Immature natural killer cell (primary cell): ENCODE data around the gene LMBRD1. TPM values are rescaled to one million over a fixed set of nuclear protein-coding genes. Genes with fewer than 3 reads are reported as not detected.
A peak's percentile ranks its signal among the peaks of the same experiment; 100 is the strongest.
"Not testable (repeated sequence)": the region's sequence is repeated elsewhere in the genome, so short reads cannot be mapped to it uniquely, and the experiment has no call there.

ENCODE experiments used
- DNase-seq, 3 donors: peaks; one replicate each; pipeline ENCODE4 v3.0.0; 2022; ENCODE audit warnings: mixed read lengths in 1 of 3
- H3K27ac Mint-ChIP-seq, 6 donors: one replicate each; pipeline ENCODE4 v1.8.0; 2020; ENCODE audit warnings: mixed read lengths in 6 of 6, mild to moderate bottlenecking in 5 of 6, inconsistent platforms in 4 of 6, moderate library complexity in 3 of 6
- H3K27me3 Mint-ChIP-seq, 3 donors: one replicate each; pipeline ENCODE4 v1.8.0; 2020 to 2021; ENCODE audit warnings: low read depth in 3 of 3, mild to moderate bottlenecking in 3 of 3, mixed read lengths in 3 of 3, moderate library complexity in 3 of 3, inconsistent platforms in 1 of 3
- H3K36me3 Mint-ChIP-seq, 3 donors: one replicate each; pipeline ENCODE4 v1.8.0; 2020; ENCODE audit warnings: mixed read lengths in 3 of 3, inconsistent platforms in 2 of 3, mild to moderate bottlenecking in 2 of 3
- H3K4me1 Mint-ChIP-seq, 2 donors: one replicate each; pipeline ENCODE4 v1.8.0; 2020; ENCODE audit warnings: inconsistent platforms in 2 of 2, mild to moderate bottlenecking in 2 of 2, mixed read lengths in 2 of 2, moderate library complexity in 1 of 2
- H3K4me3 Mint-ChIP-seq, 5 donors: one replicate each; pipeline ENCODE4 v1.8.0; 2020; ENCODE audit warnings: mild to moderate bottlenecking in 5 of 5, mixed read lengths in 5 of 5, inconsistent platforms in 3 of 5, moderate library complexity in 3 of 5
- H3K9me3 Mint-ChIP-seq, 6 donors: one replicate each; pipeline ENCODE4 v1.8.0; 2020; ENCODE audit warnings: mild to moderate bottlenecking in 6 of 6, mixed read lengths in 6 of 6, inconsistent platforms in 4 of 6, moderate library complexity in 3 of 6
- polyA plus RNA-seq, 3 donors: library from polyadenylated mRNA; unstranded; fragments of 300-500 nt; fragmentation: Illumina TruSeq; gene quantifications; one replicate each; pipeline ENCODE4 v1.2.3, GENCODE V29; 2021

LMBRD1 gene
- polyA plus RNA-seq, 3 donors from 2014 or later, result 30.9 to 49.7 (median 37.2) TPM

GRCh38 chr6:69817358-69817757, 20.5 kb upstream of the LMBRD1 start:
- DNase-seq, result no peak
- Mint-ChIP-seq H3K4me1 (peaks cover 36 to 45% of the 10 kb centered on the region in 2 donors), H3K9me3 (no peaks in the 10 kb centered on the region), H3K27ac (peak overlapping the region in 1 of 6 donors; percentile 41), H3K36me3 (no peaks in the 10 kb centered on the region), H3K4me3 (no peak overlapping the region), H3K27me3 (peaks cover 0 to 5% (median 4%) of the 10 kb centered on the region in 3 donors)

- peaks cover 36 to 45% of the 10 kb centered on the region in 2 donors for H3K4me1 Mint-ChIP-seq
- peaks cover 0 to 2% (median 0%) of the 10 kb centered on the region in 3 donors for H3K36me3 Mint-ChIP-seq
- H3K27ac Mint-ChIP-seq, result peak overlapping the region; percentile 81 to 90 (median 86)
- peak overlapping the region; percentile 71 to 85 (median 80) for H3K4me3 Mint-ChIP-seq
- H3K9me3 Mint-ChIP-seq, result no peaks in the 10 kb centered on the region
- H3K27me3 Mint-ChIP-seq, result peaks cover 2 to 5% (median 4%) of the 10 kb centered on the region in 3 donors
- peak; percentile 26 to 37 (median 28) for DNase-seq
These were observed 19.8 kb upstream of the LMBRD1 start for GRCh38 chr6:69816569-69816968.

GRCh38 chr6:69816026-69816425, 19.2 kb upstream of the LMBRD1 start:
- H3K36me3 Mint-ChIP-seq, result peaks cover 0 to 4% (median 0%) of the 10 kb centered on the region in 3 donors
- H3K27ac Mint-ChIP-seq, result peak overlapping the region; percentile 81 to 90 (median 86)
- H3K27me3 Mint-ChIP-seq, result peaks cover 2 to 5% (median 4%) of the 10 kb centered on the region in 3 donors
- H3K9me3 Mint-ChIP-seq, result no peaks in the 10 kb centered on the region
- peak in 2 of 3 donors; percentile 24 to 26 for DNase-seq
- H3K4me1 Mint-ChIP-seq, result peaks cover 36 to 45% of the 10 kb centered on the region in 2 donors
- peak overlapping the region; percentile 71 to 85 (median 80) for H3K4me3 Mint-ChIP-seq

- peaks cover 0 to 4% (median 0%) of the 10 kb centered on the region in 3 donors for H3K36me3 Mint-ChIP-seq
- DNase-seq, result no peak
- peaks cover 4 to 7% (median 5%) of the 10 kb centered on the region in 3 donors for H3K27me3 Mint-ChIP-seq
- H3K9me3 Mint-ChIP-seq, result no peaks in the 10 kb centered on the region
- H3K4me1 Mint-ChIP-seq, result peaks cover 36 to 45% of the 10 kb centered on the region in 2 donors
- peak overlapping the region in 4 of 6 donors; percentile 30 to 76 (median 54) for H3K27ac Mint-ChIP-seq
- H3K4me3 Mint-ChIP-seq, result peak overlapping the region in 3 of 5 donors; percentile 8 to 30 (median 28)
These were observed 16.7 kb upstream of the LMBRD1 start for GRCh38 chr6:69813508-69813907.

- peaks cover 36 to 45% of the 10 kb centered on the region in 2 donors for H3K4me1 Mint-ChIP-seq
These were observed 16.1 kb upstream of the LMBRD1 start for GRCh38 chr6:69812746-69813427.

GRCh38 chr6:69802995-69803394, 6.2 kb upstream of the LMBRD1 start:
- Mint-ChIP-seq H3K4me3 (no peak overlapping the region), H3K9me3 (peaks cover 0 to 2% (median 0%) of the 10 kb centered on the region in 6 donors), H3K27ac (no peak overlapping the region), H3K4me1 (no peaks in the 10 kb centered on the region), H3K27me3 (peaks cover 0 to 2% (median 0%) of the 10 kb centered on the region in 3 donors), H3K36me3 (peaks cover 0 to 3% (median 0%) of the 10 kb centered on the region in 3 donors)
- DNase-seq, result no peak

More at GRCh38 chr6:69812746-69813427, 16.1 kb upstream of the LMBRD1 start:
- DNase-seq, result no peak
- Mint-ChIP-seq H3K36me3 (peaks cover 0 to 4% (median 0%) of the 10 kb centered on the region in 3 donors), H3K27ac (peak overlapping the region in 2 of 6 donors; percentile 3 to 47), H3K9me3 (no peaks in the 10 kb centered on the region), H3K4me3 (peak overlapping the region in 2 of 5 donors; percentile 6 to 8), H3K27me3 (peaks cover 4 to 7% (median 5%) of the 10 kb centered on the region in 3 donors)

GRCh38 chr6:69801711-69802110, 4.9 kb upstream of the LMBRD1 start:
- peaks cover 0 to 2% (median 0%) of the 10 kb centered on the region in 6 donors for H3K9me3 Mint-ChIP-seq
- H3K4me1 Mint-ChIP-seq, result peaks cover 10 to 11% of the 10 kb centered on the region in 2 donors
- H3K27me3 Mint-ChIP-seq, result peaks cover 0 to 4% (median 2%) of the 10 kb centered on the region in 3 donors
- DNase-seq, result no peak
- H3K36me3 Mint-ChIP-seq, result no peaks in the 10 kb centered on the region
- no peak overlapping the region for H3K4me3 Mint-ChIP-seq
- H3K27ac Mint-ChIP-seq, result no peak overlapping the region

- no peak overlapping the region for H3K4me3 Mint-ChIP-seq
- H3K27ac Mint-ChIP-seq, result no peak overlapping the region
These were observed 4.4 kb upstream of the LMBRD1 start for GRCh38 chr6:69801225-69801624.

GRCh38 chr6:69798796-69799195, 2.0 kb upstream of the LMBRD1 start:
- H3K9me3 Mint-ChIP-seq, DNase-seq, H3K27ac Mint-ChIP-seq, H3K4me3 Mint-ChIP-seq, H3K36me3 Mint-ChIP-seq: not testable (repeated sequence)
- H3K27me3 Mint-ChIP-seq, result peaks cover 0 to 11% (median 9%) of the 10 kb centered on the region in 3 donors
- peaks cover 32 to 33% of the 10 kb centered on the region in 2 donors for H3K4me1 Mint-ChIP-seq

More at GRCh38 chr6:69801225-69801624, 4.4 kb upstream of the LMBRD1 start:
- Mint-ChIP-seq H3K36me3 (no peaks in the 10 kb centered on the region), H3K9me3 (peaks cover 0 to 2% (median 0%) of the 10 kb centered on the region in 6 donors), H3K27me3 (peaks cover 0 to 8% (median 7%) of the 10 kb centered on the region in 3 donors), H3K4me1 (peaks cover 10 to 13% of the 10 kb centered on the region in 2 donors)
- no peak for DNase-seq

- DNase-seq, result peak; percentile 68 to 70 (median 68)
- Mint-ChIP-seq H3K27me3 (peaks cover 0 to 12% (median 9%) of the 10 kb centered on the region in 3 donors), H3K27ac (peak overlapping the region; percentile 96 to 99 (median 98)), H3K4me3 (peak overlapping the region; percentile 92 to 97 (median 95)), H3K4me1 (peaks cover 51 to 56% of the 10 kb centered on the region in 2 donors), H3K36me3 (no peaks in the 10 kb centered on the region), H3K9me3 (no peaks in the 10 kb centered on the region)
These were observed 653 bp downstream of the LMBRD1 start for GRCh38 chr6:69796073-69796641.

GRCh38 chr6:69795469-69796072, 1.2 kb downstream of the LMBRD1 start:
- no peaks in the 10 kb centered on the region for H3K9me3 Mint-ChIP-seq
- peaks cover 53 to 62% of the 10 kb centered on the region in 2 donors for H3K4me1 Mint-ChIP-seq
- peaks cover 0 to 12% (median 9%) of the 10 kb centered on the region in 3 donors for H3K27me3 Mint-ChIP-seq
- DNase-seq, result peak in 1 of 3 donors; percentile 28
- peak overlapping the region; percentile 92 to 97 (median 95) for H3K4me3 Mint-ChIP-seq
- no peaks in the 10 kb centered on the region for H3K36me3 Mint-ChIP-seq
- peak overlapping the region; percentile 96 to 99 (median 98) for H3K27ac Mint-ChIP-seq

GRCh38 chr6:69792292-69792691, 4.5 kb downstream of the LMBRD1 start:
- Mint-ChIP-seq H3K27me3 (peaks cover 0 to 12% (median 9%) of the 10 kb centered on the region in 3 donors), H3K27ac (no peak overlapping the region), H3K4me3 (no peak overlapping the region), H3K36me3 (peaks cover 0 to 14% (median 0%) of the 10 kb centered on the region in 3 donors), H3K4me1 (peaks cover 47 to 67% of the 10 kb centered on the region in 2 donors), H3K9me3 (no peaks in the 10 kb centered on the region)
- DNase-seq, result no peak

- no peak for DNase-seq
- Mint-ChIP-seq H3K4me1 (peaks cover 46 to 66% of the 10 kb centered on the region in 2 donors), H3K4me3 (no peak overlapping the region), H3K27me3 (peaks cover 0 to 2% (median under 1%) of the 10 kb centered on the region in 3 donors), H3K27ac (peak overlapping the region in 1 of 6 donors; percentile 17), H3K36me3 (peaks cover 0 to 17% (median 0%) of the 10 kb centered on the region in 3 donors), H3K9me3 (no peaks in the 10 kb centered on the region)
These were observed 5.7 kb downstream of the LMBRD1 start for GRCh38 chr6:69791065-69791471.
